Measurements from ENCODE around the gene SLTM. TPM values are rescaled to one million over a fixed set of nuclear protein-coding genes. Genes with fewer than 3 reads are reported as not detected.
"Not testable (repeated sequence)": the region's sequence is repeated elsewhere in the genome, so short reads cannot be mapped to it uniquely, and the experiment has no call there.

The SLTM gene
- polyA plus RNA-seq, 1 of the 3 experiments (the other 2 are of a cell fraction), result 54.3 TPM

DNA sequence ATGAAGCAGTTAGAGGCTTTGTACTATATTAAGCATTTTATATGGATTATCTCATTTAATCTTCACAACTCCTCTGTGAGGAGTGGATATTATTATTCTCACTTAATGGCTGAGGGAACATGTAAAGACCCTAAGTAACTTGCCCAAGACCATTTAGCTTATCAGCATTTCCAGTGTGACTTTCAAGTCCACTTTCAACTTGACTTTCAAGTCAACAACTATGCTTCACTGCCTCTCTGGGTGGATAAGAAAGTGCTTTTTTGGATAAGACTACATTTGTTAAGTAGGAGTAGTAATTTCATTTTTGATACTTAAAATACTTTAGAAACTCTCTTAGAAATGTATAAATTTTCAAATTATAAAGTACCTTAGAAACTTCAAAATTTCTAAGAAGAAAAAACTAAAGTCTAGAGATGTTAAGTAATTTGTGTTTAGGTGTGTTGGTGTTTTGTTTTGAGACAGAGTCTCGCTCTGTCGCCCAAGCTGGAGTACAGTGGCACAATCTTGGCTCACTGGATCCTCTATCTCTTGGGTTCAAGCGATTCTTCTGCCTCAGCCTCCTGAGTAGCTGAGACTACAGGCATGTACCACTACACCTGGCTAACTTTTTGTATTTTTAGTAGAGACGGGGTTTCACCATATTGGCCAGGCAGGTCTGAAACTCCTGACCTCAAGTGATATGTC is 90.6 kb downstream of the SLTM start:
- WGBS (ENCODE audit: low lambda C conversion rate), result 94% methylated on average over 4 of the region's 4 CpGs
- H3K79me2 ChIP-seq (ENCODE audit: insufficient read depth), result no peaks in the 10 kb centered on the region
- no peaks in the 10 kb centered on the region for H3K9me3 ChIP-seq
- ChIA-PET CTCF (no interaction called here), POLR2A (no interaction called here)
- DNase-seq, result no peak
- no peak overlapping the region for H3K4me3 ChIP-seq (ENCODE audit: low read depth in 2 of 2, low read length in 1 of 2)
- no peak overlapping the region for H3K4me2 ChIP-seq
- TF ChIP-seq, protein P1, sequence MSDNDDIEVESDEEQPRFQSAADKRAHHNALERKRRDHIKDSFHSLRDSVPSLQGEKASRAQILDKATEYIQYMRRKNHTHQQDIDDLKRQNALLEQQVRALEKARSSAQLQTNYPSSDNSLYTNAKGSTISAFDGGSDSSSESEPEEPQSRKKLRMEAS (IDR thresholded peaks at IDR 0.05; ENCODE audit: low read depth), result no peak
- TF ChIP-seq FOSL2 (IDR thresholded peaks at IDR 0.05; ENCODE audit: borderline replicate concordance, low read depth), result no peak
- TF ChIP-seq GABPA (IDR thresholded peaks at IDR 0.05; ENCODE audit: low read depth), result no peak
- TF ChIP-seq SMC3 (IDR thresholded peaks at IDR 0.05; ENCODE audit: low read depth, low read length), result no peak
- no peak overlapping the region for H2AFZ ChIP-seq (ENCODE audit: low read depth)
- no peaks in the 10 kb centered on the region for H3K9me2 ChIP-seq
- H3F3A ChIP-seq (replicated peaks; ENCODE audit: insufficient read depth), result no peaks in the 10 kb centered on the region
- H4K20me1 ChIP-seq (ENCODE audit: insufficient read depth), result no peaks in the 10 kb centered on the region
- H3K36me3 ChIP-seq (replicated peaks in 1 of 2; ENCODE audit: control insufficient read depth in 1 of 2, insufficient read depth in 2 of 2, low read length in 1 of 2), result peaks cover 0 to 5% of the 10 kb centered on the region in 2 experiments
- no peak overlapping the region for H3K27ac ChIP-seq (ENCODE audit: low read depth in 2 of 2, low read length in 1 of 2)
- H3K4me1 ChIP-seq (ENCODE audit: control insufficient read depth in 1 of 2, insufficient read depth in 2 of 2, low read depth in 1 of 2, low read length in 1 of 2), result no peaks in the 10 kb centered on the region
- no peaks in the 10 kb centered on the region for H3K27me3 ChIP-seq (ENCODE audit: insufficient read depth)
- no peak overlapping the region for H3K9ac ChIP-seq

DNA sequence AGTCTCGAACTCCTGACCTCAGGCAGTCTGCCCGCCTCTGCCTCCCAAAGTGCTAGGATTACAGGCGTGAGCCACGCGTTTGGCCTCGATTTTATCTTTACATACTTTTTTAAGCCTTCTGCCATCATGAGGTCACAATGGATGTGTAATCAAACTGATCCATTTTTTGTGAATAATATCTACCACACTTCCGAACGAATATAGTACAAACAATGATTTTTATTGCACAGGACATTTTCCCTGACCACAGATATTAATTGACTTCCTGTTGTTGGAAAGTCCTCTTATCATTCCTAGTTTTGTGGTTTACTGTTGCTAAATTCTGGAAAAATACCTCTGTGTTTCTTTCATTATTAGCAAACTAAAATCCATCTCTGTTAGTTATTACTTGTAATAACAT is 93.4 kb downstream of the SLTM start:
- Histone ChIP-seq H3K9ac (no peak overlapping the region), H4K20me1 (ENCODE audit: insufficient read depth) (no peaks in the 10 kb centered on the region), H3K36me3 (replicated peaks in 1 of 2; ENCODE audit: control insufficient read depth in 1 of 2, insufficient read depth in 2 of 2, low read length in 1 of 2) (no peaks in the 10 kb centered on the region), H3K27ac (ENCODE audit: low read depth in 2 of 2, low read length in 1 of 2) (no peak overlapping the region), H3K4me2 (no peak overlapping the region), H3F3A (replicated peaks; ENCODE audit: insufficient read depth) (no peaks in the 10 kb centered on the region), H3K4me3 (ENCODE audit: low read depth in 2 of 2, low read length in 1 of 2) (no peak overlapping the region), H3K4me1 (ENCODE audit: control insufficient read depth in 1 of 2, insufficient read depth in 2 of 2, low read depth in 1 of 2, low read length in 1 of 2) (no peaks in the 10 kb centered on the region), H3K27me3 (ENCODE audit: insufficient read depth) (no peaks in the 10 kb centered on the region), H3K79me2 (ENCODE audit: insufficient read depth) (no peaks in the 10 kb centered on the region), H3K9me2 (no peaks in the 10 kb centered on the region), H3K9me3 (no peaks in the 10 kb centered on the region), H2AFZ (ENCODE audit: low read depth) (no peak overlapping the region)
- ChIA-PET CTCF (no interaction called here), POLR2A (no interaction called here)
- no peak for TF ChIP-seq FOXJ3 (CRISPR knock-in tag; IDR thresholded peaks at IDR 0.05)
- TF ChIP-seq, protein P2, sequence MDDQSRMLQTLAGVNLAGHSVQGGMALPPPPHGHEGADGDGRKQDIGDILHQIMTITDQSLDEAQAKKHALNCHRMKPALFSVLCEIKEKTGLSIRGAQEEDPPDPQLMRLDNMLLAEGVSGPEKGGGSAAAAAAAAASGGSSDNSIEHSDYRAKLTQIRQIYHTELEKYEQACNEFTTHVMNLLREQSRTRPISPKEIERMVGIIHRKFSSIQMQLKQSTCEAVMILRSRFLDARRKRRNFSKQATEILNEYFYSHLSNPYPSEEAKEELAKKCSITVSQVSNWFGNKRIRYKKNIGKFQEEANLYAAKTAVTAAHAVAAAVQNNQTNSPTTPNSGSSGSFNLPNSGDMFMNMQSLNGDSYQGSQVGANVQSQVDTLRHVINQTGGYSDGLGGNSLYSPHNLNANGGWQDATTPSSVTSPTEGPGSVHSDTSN (IDR thresholded peaks at IDR 0.05), result peak; percentile 55; the same call in 1 of the 2 replicates
- DNase-seq, result no peak
- WGBS (ENCODE audit: low lambda C conversion rate), result 87% methylated on average over 8 of the region's 8 CpGs

DNA sequence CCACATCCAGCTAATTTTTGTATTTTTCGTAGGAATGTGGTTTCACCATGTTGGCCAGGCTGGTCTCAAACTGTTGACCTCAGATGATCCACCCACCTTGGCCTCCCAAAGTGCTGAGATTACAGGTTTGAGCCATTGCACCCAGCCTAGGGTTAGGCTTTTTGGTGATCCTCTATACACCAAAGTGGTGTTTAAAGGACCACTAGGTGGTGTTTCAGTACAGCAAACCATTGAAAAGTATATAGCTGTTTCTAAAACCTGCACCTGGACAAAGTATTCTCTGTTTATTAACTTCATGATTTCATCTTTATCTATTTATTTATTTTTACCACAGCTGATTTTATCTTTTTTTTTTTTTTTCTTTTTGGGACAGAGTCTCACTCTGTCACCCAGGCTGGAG is 94.0 kb downstream of the SLTM start:
- Histone ChIP-seq H3K4me3 (ENCODE audit: low read depth in 2 of 2, low read length in 1 of 2) (no peak overlapping the region), H3K9ac (no peak overlapping the region), H2AFZ (ENCODE audit: low read depth) (no peak overlapping the region), H3K36me3 (replicated peaks in 1 of 2; ENCODE audit: control insufficient read depth in 1 of 2, insufficient read depth in 2 of 2, low read length in 1 of 2) (no peaks in the 10 kb centered on the region), H3K27ac (ENCODE audit: low read depth in 2 of 2, low read length in 1 of 2) (no peak overlapping the region), H3F3A (replicated peaks; ENCODE audit: insufficient read depth) (no peaks in the 10 kb centered on the region), H4K20me1 (ENCODE audit: insufficient read depth) (no peaks in the 10 kb centered on the region), H3K27me3 (ENCODE audit: insufficient read depth) (no peaks in the 10 kb centered on the region), H3K79me2 (ENCODE audit: insufficient read depth) (no peaks in the 10 kb centered on the region), H3K4me1 (ENCODE audit: control insufficient read depth in 1 of 2, insufficient read depth in 2 of 2, low read depth in 1 of 2, low read length in 1 of 2) (no peaks in the 10 kb centered on the region), H3K9me3 (no peaks in the 10 kb centered on the region), H3K9me2 (no peaks in the 10 kb centered on the region), H3K4me2 (no peak overlapping the region)
- ChIA-PET POLR2A (no interaction called here), CTCF (no interaction called here)
- DNase-seq, result no peak
- peak; percentile 47 for TF ChIP-seq RAD21 (IDR thresholded peaks at IDR 0.05; ENCODE audit: low read length)
- TF ChIP-seq, protein P3, sequence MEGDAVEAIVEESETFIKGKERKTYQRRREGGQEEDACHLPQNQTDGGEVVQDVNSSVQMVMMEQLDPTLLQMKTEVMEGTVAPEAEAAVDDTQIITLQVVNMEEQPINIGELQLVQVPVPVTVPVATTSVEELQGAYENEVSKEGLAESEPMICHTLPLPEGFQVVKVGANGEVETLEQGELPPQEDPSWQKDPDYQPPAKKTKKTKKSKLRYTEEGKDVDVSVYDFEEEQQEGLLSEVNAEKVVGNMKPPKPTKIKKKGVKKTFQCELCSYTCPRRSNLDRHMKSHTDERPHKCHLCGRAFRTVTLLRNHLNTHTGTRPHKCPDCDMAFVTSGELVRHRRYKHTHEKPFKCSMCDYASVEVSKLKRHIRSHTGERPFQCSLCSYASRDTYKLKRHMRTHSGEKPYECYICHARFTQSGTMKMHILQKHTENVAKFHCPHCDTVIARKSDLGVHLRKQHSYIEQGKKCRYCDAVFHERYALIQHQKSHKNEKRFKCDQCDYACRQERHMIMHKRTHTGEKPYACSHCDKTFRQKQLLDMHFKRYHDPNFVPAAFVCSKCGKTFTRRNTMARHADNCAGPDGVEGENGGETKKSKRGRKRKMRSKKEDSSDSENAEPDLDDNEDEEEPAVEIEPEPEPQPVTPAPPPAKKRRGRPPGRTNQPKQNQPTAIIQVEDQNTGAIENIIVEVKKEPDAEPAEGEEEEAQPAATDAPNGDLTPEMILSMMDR (IDR thresholded peaks at IDR 0.05), result peak; percentile 55
- TF ChIP-seq, protein P2 (IDR thresholded peaks at IDR 0.05), result no peak
- 100% methylated on average over 1 of the region's 1 CpG for WGBS (ENCODE audit: low lambda C conversion rate)

DNA sequence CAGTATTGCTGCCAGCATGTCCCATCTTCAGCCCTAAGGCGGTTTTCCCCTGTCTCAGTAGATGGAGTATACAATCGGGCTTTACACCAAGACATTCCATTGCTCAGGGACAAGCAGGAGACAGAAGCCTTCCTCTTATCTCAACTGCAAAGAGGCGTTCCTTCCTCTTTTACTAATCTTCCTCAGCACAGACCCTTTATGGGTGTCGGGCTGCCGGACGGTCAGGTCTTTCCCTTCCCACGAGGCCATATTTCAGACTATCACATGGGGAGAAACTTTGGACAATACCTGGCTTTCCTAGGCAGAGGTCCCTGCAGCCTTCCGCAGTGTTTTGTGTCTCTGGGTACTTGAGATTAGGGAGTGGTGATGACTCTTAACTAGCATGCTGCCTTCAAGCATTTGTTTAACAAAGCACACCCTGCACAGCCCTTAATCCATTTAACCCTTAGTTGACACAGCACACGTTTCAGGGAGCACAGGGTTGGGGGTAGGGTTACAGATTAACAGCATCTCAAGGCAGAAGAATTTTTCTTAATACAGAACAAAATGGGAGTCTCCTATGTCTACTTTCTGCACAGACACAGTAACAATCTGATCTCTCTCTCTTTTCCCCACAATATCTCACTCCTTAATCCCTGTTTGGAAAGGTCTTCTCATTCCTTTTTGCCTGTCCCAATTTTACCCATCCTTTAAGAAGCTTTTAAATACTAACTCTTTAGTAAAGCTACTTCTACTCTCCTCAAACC is 99.6 kb downstream of the SLTM start:
- H3K4me3 ChIP-seq (ENCODE audit: low read depth in 2 of 2, low read length in 1 of 2); H2AFZ ChIP-seq (ENCODE audit: low read depth); H4K20me1 ChIP-seq (ENCODE audit: insufficient read depth); H3K9ac ChIP-seq; H3K27me3 ChIP-seq (ENCODE audit: insufficient read depth); H3K4me2 ChIP-seq; DNase-seq; POLR2A ChIA-PET; H3K36me3 ChIP-seq (replicated peaks in 1 of 2; ENCODE audit: control insufficient read depth in 1 of 2, insufficient read depth in 2 of 2, low read length in 1 of 2); H3K4me1 ChIP-seq (ENCODE audit: control insufficient read depth in 1 of 2, insufficient read depth in 2 of 2, low read depth in 1 of 2, low read length in 1 of 2); H3K27ac ChIP-seq (ENCODE audit: low read depth in 2 of 2, low read length in 1 of 2); H3K9me3 ChIP-seq; H3F3A ChIP-seq (replicated peaks; ENCODE audit: insufficient read depth); H3K79me2 ChIP-seq (ENCODE audit: insufficient read depth); H3K9me2 ChIP-seq: not testable (repeated sequence)
- 90% methylated on average over 9 of the region's 9 CpGs for whole genome bisulfite sequencing (ENCODE audit: low lambda C conversion rate)
- CTCF ChIA-PET, result interaction anchor here (1.0 to 1.5 kb wide), 2 partner anchors 15 to 18 kb away, joined by 3 read pairs; no protein-coding TSS in a partner anchor
